ENCODE measurements around the gene C2orf72. TPM values are rescaled to one million over a fixed set of nuclear protein-coding genes. Genes with fewer than 3 reads are reported as not detected.
A peak's percentile ranks its signal among the peaks of the same experiment; 100 is the strongest.

The C2orf72 gene
- total and polyA plus RNA-seq, 4 experiments from 2014 or later, result not detected

GRCh38 chr2:230998882-230999281 lies 38.4 kb upstream of the C2orf72 start:
- no peak overlapping the region for H3K4me3 ChIP-seq (ENCODE audit: low read length in 2 of 2)
- peaks cover 27 to 48% of the 10 kb centered on the region in 2 donors for H3K27me3 Mint-ChIP-seq
- H3K36me3 Mint-ChIP-seq, result peaks cover 0 to 3% of the 10 kb centered on the region in 2 donors
- intact Hi-C loops (cut with micrococcal nuclease), result no loop called here
- H3K4me3 Mint-ChIP-seq, result no peak overlapping the region
- peaks cover 3% of the 10 kb centered on the region for H3K27me3 ChIP-seq (ENCODE audit: insufficient read depth, low read length)
- H3K27ac Mint-ChIP-seq, result no peak overlapping the region
- no peaks in the 10 kb centered on the region for H3K4me1 ChIP-seq (ENCODE audit: insufficient read depth, low read length)
- H3K27ac ChIP-seq (ENCODE audit: low read depth, low read length), result no peak overlapping the region
- ChIA-PET CTCF (ENCODE audit: partially characterized antibody) (interaction anchor here (1.2 kb wide), 1 partner anchor 11 kb away, joined by 3 read pairs; no protein-coding TSS in a partner anchor), POLR2A (ENCODE audit: partially characterized antibody) (no interaction called here)
- H3K9me3 Mint-ChIP-seq, result peaks cover 0 to 12% (median 7%) of the 10 kb centered on the region in 8 donors
- DNase-seq, result no peak
- H3K9me3 ChIP-seq (ENCODE audit: control insufficient read depth in 1 of 2, low read length in 2 of 2), result no peaks in the 10 kb centered on the region
- no peaks in the 10 kb centered on the region for H3K4me1 Mint-ChIP-seq
- H3K36me3 ChIP-seq (ENCODE audit: insufficient read depth, low read length), result no peaks in the 10 kb centered on the region

DNA sequence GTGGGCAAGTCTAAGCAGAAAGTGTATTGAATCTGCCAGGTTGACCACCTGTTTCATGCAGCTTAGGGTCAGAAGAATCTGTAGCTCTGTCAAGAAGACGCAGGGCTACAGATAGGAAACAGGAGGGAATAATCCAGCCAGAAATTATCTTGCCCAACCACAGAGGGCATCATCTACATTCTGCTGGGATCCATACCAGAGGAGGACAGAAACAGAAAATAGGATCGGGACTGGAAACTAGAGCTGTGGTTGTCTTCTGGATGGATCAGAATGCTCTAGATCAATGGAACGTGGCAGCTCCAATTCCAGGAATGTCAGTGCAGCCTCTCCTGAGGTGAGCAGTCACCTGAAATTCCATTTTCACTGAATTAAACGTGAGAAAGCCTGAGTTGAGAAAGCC lies 37.8 kb upstream of the C2orf72 start:
- Histone ChIP-seq H3K9me3 (ENCODE audit: control insufficient read depth in 1 of 2, low read length in 2 of 2) (no peaks in the 10 kb centered on the region), H3K27ac (ENCODE audit: low read depth, low read length) (no peak overlapping the region), H3K4me3 (ENCODE audit: low read length in 2 of 2) (no peak overlapping the region), H3K4me1 (ENCODE audit: insufficient read depth, low read length) (no peaks in the 10 kb centered on the region), H3K36me3 (ENCODE audit: insufficient read depth, low read length) (no peaks in the 10 kb centered on the region), H3K27me3 (ENCODE audit: insufficient read depth, low read length) (peaks cover 3% of the 10 kb centered on the region)
- Mint-ChIP-seq H3K36me3 (peaks cover 0 to 3% of the 10 kb centered on the region in 2 donors), H3K4me1 (no peaks in the 10 kb centered on the region), H3K9me3 (peaks cover 0 to 12% (median 7%) of the 10 kb centered on the region in 8 donors), H3K27ac (no peak overlapping the region), H3K27me3 (peaks cover 26 to 48% of the 10 kb centered on the region in 2 donors), H3K4me3 (no peak overlapping the region)
- no peak for DNase-seq
- ChIA-PET POLR2A (ENCODE audit: partially characterized antibody) (no interaction called here), CTCF (ENCODE audit: partially characterized antibody) (interaction anchor here (1.2 kb wide), 1 partner anchor 12 kb away, joined by 3 read pairs; no protein-coding TSS in a partner anchor)
- intact Hi-C loops (cut with micrococcal nuclease), result no loop called here

DNA sequence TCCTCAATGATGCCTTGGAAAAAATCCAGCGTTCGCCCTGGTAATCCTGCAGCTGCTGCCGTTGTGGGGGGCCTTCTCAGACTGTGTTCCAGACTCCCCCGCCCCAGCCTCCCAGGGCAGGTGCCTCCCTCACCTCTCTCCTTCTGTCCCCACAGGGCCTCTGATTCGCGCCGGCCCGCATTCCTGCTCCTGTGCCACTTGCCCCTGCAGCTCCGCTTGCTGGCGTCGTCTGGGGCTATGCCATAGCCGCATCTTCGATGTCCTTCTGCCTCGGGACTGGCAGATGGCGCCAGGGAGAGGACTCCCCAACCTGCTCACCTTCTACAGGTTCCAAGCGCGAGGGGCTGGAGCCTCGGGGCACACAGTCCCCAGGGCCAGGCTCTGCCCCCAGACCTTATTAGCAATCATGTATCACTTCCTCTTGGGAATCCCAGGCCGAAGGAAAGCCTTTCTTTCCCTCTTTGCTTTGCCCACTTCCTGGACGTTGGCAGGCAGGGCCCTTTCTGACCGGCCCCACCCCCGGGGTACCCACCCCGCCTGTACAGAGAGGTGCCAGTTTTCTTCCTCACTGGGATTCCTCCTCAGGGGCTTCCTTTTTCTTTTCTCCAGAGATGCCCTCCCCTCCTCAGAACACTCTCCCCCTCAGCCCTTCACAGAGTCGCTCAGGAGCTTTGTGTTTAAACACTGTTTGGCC lies 37.0 kb upstream of the C2orf72 start:
- H3K4me1 Mint-ChIP-seq, result peaks cover 0 to under 1% (median 0%) of the 10 kb centered on the region in 4 donors
- no peak overlapping the region for H3K27ac ChIP-seq (ENCODE audit: low read depth, low read length)
- CTCF ChIA-PET (ENCODE audit: partially characterized antibody), result interaction anchor here (1.2 kb wide), 1 partner anchor 13 kb away, joined by 3 read pairs; no protein-coding TSS in a partner anchor
- no peak for DNase-seq
- H3K4me3 Mint-ChIP-seq, result no peak overlapping the region
- H3K9me3 ChIP-seq (ENCODE audit: control insufficient read depth in 1 of 2, low read length in 2 of 2), result no peaks in the 10 kb centered on the region
- peaks cover 0 to 13% (median 8%) of the 10 kb centered on the region in 8 donors for H3K9me3 Mint-ChIP-seq
- peaks cover 0 to under 1% of the 10 kb centered on the region in 2 donors for H3K36me3 Mint-ChIP-seq
- intact Hi-C loops (cut with micrococcal nuclease), result no loop called here
- no peak overlapping the region for H3K4me3 ChIP-seq (ENCODE audit: low read length in 2 of 2)
- H3K36me3 ChIP-seq (ENCODE audit: insufficient read depth, low read length), result no peaks in the 10 kb centered on the region
- POLR2A ChIA-PET (ENCODE audit: partially characterized antibody), result no interaction called here
- H3K27me3 ChIP-seq (ENCODE audit: insufficient read depth, low read length), result peaks cover 3% of the 10 kb centered on the region
- H3K27me3 Mint-ChIP-seq, result peaks cover 26 to 45% of the 10 kb centered on the region in 2 donors
- H3K4me1 ChIP-seq (ENCODE audit: insufficient read depth, low read length), result no peaks in the 10 kb centered on the region
- no peak overlapping the region for H3K27ac Mint-ChIP-seq

DNA sequence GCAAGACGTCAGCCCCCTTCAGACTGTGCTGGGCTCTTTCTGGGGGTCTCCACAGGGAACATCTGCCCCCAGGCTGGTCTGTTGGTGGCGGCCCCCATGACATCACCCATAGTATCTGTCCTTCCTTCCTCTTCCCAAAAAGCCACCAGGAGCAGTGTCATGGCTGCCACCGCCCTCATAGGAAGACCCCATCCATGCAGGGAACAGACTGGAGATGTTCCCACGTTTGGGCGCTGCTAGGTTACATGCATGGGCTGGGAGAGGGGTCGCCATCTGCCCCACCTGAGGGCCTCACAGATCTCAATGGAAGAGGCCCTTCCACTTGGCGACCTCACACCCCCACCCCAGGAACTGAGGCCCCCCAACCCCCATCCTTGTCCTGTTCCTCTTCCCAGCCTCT lies 36.3 kb upstream of the C2orf72 start:
- Histone ChIP-seq H3K4me1 (ENCODE audit: insufficient read depth, low read length) (no peaks in the 10 kb centered on the region), H3K9me3 (ENCODE audit: control insufficient read depth in 1 of 2, low read length in 2 of 2) (no peaks in the 10 kb centered on the region), H3K27ac (ENCODE audit: low read depth, low read length) (no peak overlapping the region), H3K27me3 (ENCODE audit: insufficient read depth, low read length) (peaks cover 3% of the 10 kb centered on the region), H3K36me3 (ENCODE audit: insufficient read depth, low read length) (no peaks in the 10 kb centered on the region), H3K4me3 (ENCODE audit: low read length in 2 of 2) (no peak overlapping the region)
- H3K36me3 Mint-ChIP-seq, result peaks cover 0 to 4% of the 10 kb centered on the region in 2 donors
- H3K27ac Mint-ChIP-seq, result peak overlapping the region in 1 of 7 donors; percentile 2
- H3K4me3 Mint-ChIP-seq, result no peak overlapping the region
- H3K4me1 Mint-ChIP-seq, result peaks cover 0 to 3% (median 0%) of the 10 kb centered on the region in 4 donors
- ChIA-PET CTCF (ENCODE audit: partially characterized antibody) (no interaction called here), POLR2A (ENCODE audit: partially characterized antibody) (no interaction called here)
- intact Hi-C loops (cut with micrococcal nuclease), result no loop called here
- peaks cover 26 to 45% of the 10 kb centered on the region in 2 donors for H3K27me3 Mint-ChIP-seq
- DNase-seq, result no peak
- peaks cover 2 to 13% (median 7%) of the 10 kb centered on the region in 8 donors for H3K9me3 Mint-ChIP-seq

GRCh38 chr2:231001921-231002320 lies 35.4 kb upstream of the C2orf72 start:
- H3K27ac Mint-ChIP-seq, result peak overlapping the region in 1 of 7 donors; percentile 55

DNA sequence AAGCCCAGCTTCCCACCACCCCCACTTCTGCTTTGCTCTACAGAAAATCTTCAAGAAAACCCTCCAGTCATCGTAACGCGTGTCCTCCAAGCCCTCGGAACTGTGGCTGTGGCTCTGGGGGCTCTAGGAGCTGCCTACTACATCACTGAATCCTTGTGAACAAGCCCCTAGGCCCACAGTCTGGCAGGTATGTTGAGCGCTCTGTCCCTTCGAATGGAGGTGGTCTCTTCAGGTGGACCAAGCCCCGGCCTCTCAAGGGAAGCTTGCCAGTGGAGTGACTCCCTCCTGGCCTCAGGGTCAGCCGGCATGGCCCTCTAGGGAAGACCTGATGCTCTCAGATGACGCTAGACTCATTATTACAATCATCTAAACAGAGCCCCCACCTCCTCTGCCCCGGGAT lies 34.7 kb upstream of the C2orf72 start:
- H3K4me3 ChIP-seq (ENCODE audit: low read length in 2 of 2), result no peak overlapping the region
- H3K27ac Mint-ChIP-seq, result no peak overlapping the region
- DNase-seq, result no peak
- no peaks in the 10 kb centered on the region for H3K9me3 ChIP-seq (ENCODE audit: control insufficient read depth in 1 of 2, low read length in 2 of 2)
- no peak overlapping the region for H3K4me3 Mint-ChIP-seq
- H3K9me3 Mint-ChIP-seq, result peaks cover 0 to 6% (median 3%) of the 10 kb centered on the region in 8 donors
- no peaks in the 10 kb centered on the region for H3K36me3 ChIP-seq (ENCODE audit: insufficient read depth, low read length)
- intact Hi-C loops (cut with micrococcal nuclease), result no loop called here
- no peaks in the 10 kb centered on the region for H3K4me1 ChIP-seq (ENCODE audit: insufficient read depth, low read length)
- peaks cover 24 to 39% of the 10 kb centered on the region in 2 donors for H3K27me3 Mint-ChIP-seq
- H3K36me3 Mint-ChIP-seq, result peaks cover 0 to 4% of the 10 kb centered on the region in 2 donors
- CTCF ChIA-PET (ENCODE audit: partially characterized antibody), result no interaction called here
- peaks cover 3% of the 10 kb centered on the region for H3K27me3 ChIP-seq (ENCODE audit: insufficient read depth, low read length)
- POLR2A ChIA-PET (ENCODE audit: partially characterized antibody), result no interaction called here
- H3K27ac ChIP-seq (ENCODE audit: low read depth, low read length), result no peak overlapping the region
- H3K4me1 Mint-ChIP-seq, result peaks cover 0 to 3% (median 0%) of the 10 kb centered on the region in 4 donors

More at GRCh38 chr2:231001921-231002320, 35.4 kb upstream of the C2orf72 start:
- Mint-ChIP-seq H3K9me3 (peaks cover 2 to 10% (median 6%) of the 10 kb centered on the region in 8 donors), H3K4me3 (no peak overlapping the region), H3K27me3 (peaks cover 26 to 43% of the 10 kb centered on the region in 2 donors), H3K36me3 (peaks cover 0 to 4% of the 10 kb centered on the region in 2 donors), H3K4me1 (peaks cover 0 to 3% (median 0%) of the 10 kb centered on the region in 4 donors)
- H3K27ac ChIP-seq (ENCODE audit: low read depth, low read length), result no peak overlapping the region
- no peaks in the 10 kb centered on the region for H3K9me3 ChIP-seq (ENCODE audit: control insufficient read depth in 1 of 2, low read length in 2 of 2)
- H3K27me3 ChIP-seq (ENCODE audit: insufficient read depth, low read length), result peaks cover 3% of the 10 kb centered on the region
- intact Hi-C loops (cut with micrococcal nuclease), result no loop called here
- CTCF ChIA-PET (ENCODE audit: partially characterized antibody), result no interaction called here
- H3K4me3 ChIP-seq (ENCODE audit: low read length in 2 of 2), result no peak overlapping the region
- POLR2A ChIA-PET (ENCODE audit: partially characterized antibody), result no interaction called here
- no peaks in the 10 kb centered on the region for H3K4me1 ChIP-seq (ENCODE audit: insufficient read depth, low read length)
- DNase-seq, result no peak
- no peaks in the 10 kb centered on the region for H3K36me3 ChIP-seq (ENCODE audit: insufficient read depth, low read length)

GRCh38 chr2:231003186-231003585 lies 34.1 kb upstream of the C2orf72 start:
- Mint-ChIP-seq H3K36me3 (peaks cover 0 to 4% of the 10 kb centered on the region in 2 donors), H3K27me3 (peaks cover 27 to 39% of the 10 kb centered on the region in 2 donors), H3K4me1 (peaks cover 0 to 3% (median 0%) of the 10 kb centered on the region in 4 donors), H3K4me3 (no peak overlapping the region), H3K27ac (no peak overlapping the region), H3K9me3 (peaks cover 0 to 6% (median 3%) of the 10 kb centered on the region in 8 donors)
- Histone ChIP-seq H3K4me3 (ENCODE audit: low read length in 2 of 2) (no peak overlapping the region), H3K9me3 (ENCODE audit: control insufficient read depth in 1 of 2, low read length in 2 of 2) (no peaks in the 10 kb centered on the region), H3K27me3 (ENCODE audit: insufficient read depth, low read length) (peaks cover 3% of the 10 kb centered on the region), H3K4me1 (ENCODE audit: insufficient read depth, low read length) (no peaks in the 10 kb centered on the region), H3K27ac (ENCODE audit: low read depth, low read length) (no peak overlapping the region), H3K36me3 (ENCODE audit: insufficient read depth, low read length) (no peaks in the 10 kb centered on the region)
- DNase-seq, result no peak
- ChIA-PET CTCF (ENCODE audit: partially characterized antibody) (no interaction called here), POLR2A (ENCODE audit: partially characterized antibody) (no interaction called here)
- intact Hi-C loops (cut with micrococcal nuclease), result no loop called here
